NOMO-1 treated with dmso at 0.1 percent for 144 hours (cell line): ENCODE data around the gene RAB3D.
"Not testable (repeated sequence)": the region's sequence is repeated elsewhere in the genome, so short reads cannot be mapped to it uniquely, and the experiment has no call there.

ENCODE experiments used
- DNase-seq: peaks from one replicate; lab custom pipeline; 2025; ENCODE audit not compliant: unreplicated experiment; lab: John Stamatoyannopoulos, UW

RAB3D gene

DNA sequence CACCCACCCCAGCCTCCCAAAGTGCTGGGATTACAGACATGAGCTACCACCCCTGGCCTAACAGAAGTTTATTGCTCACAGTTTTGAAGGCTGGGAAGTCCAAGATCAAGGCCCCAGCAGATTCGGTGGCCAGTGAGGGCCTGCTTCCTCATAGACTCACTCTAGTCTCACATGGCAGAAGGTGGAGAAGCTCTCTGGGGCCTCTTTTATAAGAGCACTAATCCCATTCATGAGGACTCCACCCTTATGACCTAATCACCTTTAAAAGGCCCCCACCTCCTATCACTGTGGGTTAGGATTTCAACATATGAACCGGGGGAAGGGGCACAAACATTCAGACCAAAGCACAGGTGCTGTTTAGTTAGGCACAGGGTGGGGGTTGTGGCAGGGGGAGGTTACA is 28.1 kb upstream of the RAB3D start:
- DNase-seq: no peak

DNA sequence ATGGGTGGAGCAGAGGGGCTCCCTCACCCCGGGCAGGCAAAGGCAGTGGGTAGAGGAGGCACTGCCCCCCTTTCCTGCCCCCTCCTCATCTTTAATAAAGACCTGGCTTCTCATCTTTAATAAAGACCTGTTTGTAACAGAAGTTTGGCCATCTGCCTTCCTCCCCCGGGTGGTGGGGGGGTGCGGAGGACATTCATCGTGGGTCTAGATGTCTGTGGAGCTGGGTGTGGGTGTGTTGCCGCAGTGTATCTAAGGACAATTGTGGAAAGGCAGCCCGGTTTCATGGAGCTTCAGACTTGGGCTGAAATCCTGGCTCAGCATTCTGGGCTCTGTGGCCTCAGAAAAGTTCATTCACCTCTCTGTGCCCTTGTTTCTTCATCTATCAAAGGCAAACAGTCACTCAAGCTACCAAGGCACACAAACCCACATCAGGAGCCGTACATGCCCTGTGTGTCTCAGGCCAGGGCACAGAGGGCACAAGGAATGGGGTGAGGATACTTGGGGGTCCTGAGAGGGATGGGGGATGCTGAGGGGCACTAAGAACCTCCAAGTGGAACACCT is 26.2 kb upstream of the RAB3D start:
- DNase-seq: no peak

- DNase-seq: no peak
Observed at GRCh38 chr19:11364935-11365334, 25.5 kb upstream of the RAB3D start.

- DNase-seq: no peak
Observed at GRCh38 chr19:11364296-11364904, 24.9 kb upstream of the RAB3D start.

GRCh38 chr19:11363881-11364280 is 24.4 kb upstream of the RAB3D start:
- DNase-seq: no peak

GRCh38 chr19:11361771-11362731 is 22.6 kb upstream of the RAB3D start:
- DNase-seq: no peak

DNA sequence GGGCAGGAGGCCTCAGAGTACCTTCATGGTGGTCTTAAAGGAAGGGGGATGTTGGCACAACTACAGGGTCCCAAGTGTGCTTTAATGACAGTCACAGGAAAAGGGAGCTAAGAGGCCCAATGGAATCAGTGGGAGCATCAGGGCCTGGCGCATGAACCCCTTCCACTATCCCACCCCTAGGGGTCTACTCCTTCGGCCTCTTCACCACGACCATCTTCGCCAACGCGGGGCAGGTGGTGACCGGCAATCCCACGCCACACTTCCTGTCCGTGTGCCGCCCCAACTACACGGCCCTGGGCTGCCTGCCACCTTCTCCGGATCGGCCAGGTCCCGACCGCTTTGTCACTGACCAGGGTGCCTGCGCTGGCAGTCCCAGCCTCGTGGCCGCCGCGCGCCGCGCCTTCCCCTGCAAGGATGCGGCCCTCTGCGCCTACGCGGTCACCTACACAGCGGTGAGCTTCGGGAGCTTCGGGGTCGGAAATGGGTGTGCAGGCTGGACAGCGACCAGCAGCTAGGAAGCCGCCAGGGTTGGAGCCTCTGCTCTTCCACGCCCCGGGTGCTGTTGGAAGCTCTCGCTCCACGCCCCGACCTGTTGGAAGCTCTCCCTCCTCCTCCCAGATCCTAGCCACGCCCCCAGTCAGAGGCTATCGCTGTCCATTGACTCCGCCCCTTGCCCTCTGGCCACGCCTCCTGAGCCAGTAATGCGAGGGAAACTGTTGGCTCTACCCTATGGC is 21.7 kb upstream of the RAB3D start:
- DNase-seq: no peak

- DNase-seq: no peak
Observed at GRCh38 chr19:11359421-11359820, 20.0 kb upstream of the RAB3D start.

- DNase-seq: no peak
Observed at GRCh38 chr19:11356676-11357550, 17.5 kb upstream of the RAB3D start.

GRCh38 chr19:11356074-11356397 is 16.6 kb upstream of the RAB3D start:
- DNase-seq: no peak

GRCh38 chr19:11355160-11356073 is 16.0 kb upstream of the RAB3D start, which contains the start of gene PLPPR2:
Gene PLPPR2, plus strand, starts transcription at chr19:11355432. Its CDS starts 2,242 bp downstream, at chr19:11357674.
- DNase-seq: peak; percentile 65

DNA sequence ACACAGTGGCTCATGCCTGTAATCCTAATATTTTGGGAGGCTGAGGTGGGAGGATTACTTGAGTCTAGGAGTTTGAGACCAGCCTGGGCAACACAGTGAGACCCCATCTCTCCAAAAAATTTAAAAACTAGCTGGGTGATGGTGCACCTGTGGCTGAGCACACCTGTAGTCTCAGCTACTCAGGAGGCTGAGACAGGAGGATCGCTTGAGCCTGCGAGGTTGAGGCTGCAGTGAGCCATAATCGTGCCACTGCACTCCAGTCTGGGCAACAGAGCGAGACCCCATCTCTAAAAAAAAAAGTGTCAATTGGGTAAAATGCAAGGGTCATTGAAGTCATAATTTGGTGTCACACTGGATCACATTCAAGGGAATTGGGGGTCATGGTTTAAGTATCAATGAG is 14.6 kb upstream of the RAB3D start:
- DNase-seq: not testable (repeated sequence)

DNA sequence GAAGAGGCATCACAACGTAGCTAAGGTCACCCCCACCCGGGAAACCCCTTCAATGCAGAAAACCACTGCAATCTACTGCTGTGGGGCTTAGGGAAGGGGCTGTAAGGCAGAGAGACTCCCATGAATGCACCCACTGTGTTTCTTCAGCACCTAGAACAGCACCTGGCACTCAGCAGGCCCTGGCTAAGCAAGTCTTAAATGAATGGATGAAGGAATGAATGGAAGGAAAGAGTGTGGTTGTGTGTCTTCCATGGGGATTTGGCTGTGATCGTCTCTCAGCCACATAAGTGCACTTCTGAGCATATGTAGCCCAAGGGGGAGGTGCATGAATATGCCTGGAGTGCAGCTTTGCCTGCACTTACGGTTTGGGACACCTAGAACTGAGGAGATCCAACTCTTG is 9.7 kb upstream of the RAB3D start:
- no peak for DNase-seq

- no peak for DNase-seq
Observed at GRCh38 chr19:11347546-11348039, 8.1 kb upstream of the RAB3D start.

- peak; percentile 97 for DNase-seq
Observed at GRCh38 chr19:11346104-11346940, 6.9 kb upstream of the RAB3D start, which contains the start of the genes CCDC159 and TMEM205. Gene CCDC159, plus strand, starts transcription at chr19:11346519. Its CDS starts 88 bp downstream, at chr19:11346607. Gene TMEM205, minus strand, starts transcription at chr19:11346268. Its CDS starts 649 bp downstream, at chr19:11345619.

GRCh38 chr19:11345122-11345803 is 5.8 kb upstream of the RAB3D start:
- DNase-seq: no peak

GRCh38 chr19:11342429-11342828 is 3.0 kb upstream of the RAB3D start:
- DNase-seq: no peak

GRCh38 chr19:11340099-11340467 is 626 bp upstream of the RAB3D start:
- not testable (repeated sequence) for DNase-seq
